Activated CD4-positive, alpha-beta T cell treated with anti-CD3 and anti-CD28 coated beads, Interleukin-2, amount 50 U/mL, for 24 hours (primary cell): ENCODE data around the gene AKR1E2.

Experiments used
- DNase-seq, 2 donors: peaks; one replicate each; pipeline ENCODE4 v3.0.0-alpha.2; 2020; ENCODE audit warnings: low read depth in 1 of 2, low spot score in 1 of 2

The AKR1E2 gene

GRCh38 chr10:4825868-4826791, at the start of gene AKR1E2:
TSS of gene AKR1E2 (plus strand) at chr10:4826207. CDS start at chr10:4826325, 118 bp downstream.
- DNase-seq = peak; percentile 43 to 89

- DNase-seq = no peak
These were observed 49.8 kb upstream of the AKR1E2 start for GRCh38 chr10:4776234-4776638.

DNA sequence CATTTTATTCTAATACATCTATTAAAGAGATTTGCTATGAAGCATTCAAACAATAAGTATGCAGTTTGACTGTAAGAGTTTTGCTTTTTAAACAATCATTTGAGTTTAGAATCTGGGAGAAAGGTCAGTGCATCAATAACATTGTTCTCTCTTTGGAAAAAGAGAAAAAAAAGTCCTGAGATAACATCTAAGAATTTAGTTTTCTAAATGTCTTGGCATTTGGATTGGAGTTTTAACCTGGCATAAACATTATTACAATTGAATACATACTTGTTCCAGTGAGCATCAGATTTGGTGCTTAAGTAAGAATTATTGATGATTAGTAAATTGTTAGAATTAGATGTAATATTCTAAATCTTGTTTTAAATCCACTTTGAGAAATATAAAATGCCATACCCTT, 47.2 kb upstream of the AKR1E2 start:
- DNase-seq = no peak

- DNase-seq = no peak
These were observed 45.9 kb upstream of the AKR1E2 start for GRCh38 chr10:4780091-4780490.

DNA sequence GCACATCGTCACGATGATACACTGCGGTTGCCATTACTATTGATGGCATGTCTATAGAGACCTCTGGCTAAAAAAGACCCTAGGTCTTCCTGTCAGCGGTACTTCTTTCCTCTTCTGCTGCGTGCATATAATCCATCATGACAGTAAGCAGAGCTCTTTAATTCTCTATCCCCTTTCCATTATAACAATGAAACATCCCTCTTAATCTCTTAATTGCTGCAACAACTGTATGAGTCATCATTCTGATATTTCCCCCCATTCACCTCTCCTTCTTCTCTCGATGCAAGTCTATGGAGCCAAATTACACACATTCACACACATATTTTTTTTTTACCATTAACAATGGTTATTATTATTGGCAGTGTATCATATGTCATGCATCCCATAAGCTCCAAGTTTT, 45.2 kb upstream of the AKR1E2 start:
- DNase-seq = no peak

DNA sequence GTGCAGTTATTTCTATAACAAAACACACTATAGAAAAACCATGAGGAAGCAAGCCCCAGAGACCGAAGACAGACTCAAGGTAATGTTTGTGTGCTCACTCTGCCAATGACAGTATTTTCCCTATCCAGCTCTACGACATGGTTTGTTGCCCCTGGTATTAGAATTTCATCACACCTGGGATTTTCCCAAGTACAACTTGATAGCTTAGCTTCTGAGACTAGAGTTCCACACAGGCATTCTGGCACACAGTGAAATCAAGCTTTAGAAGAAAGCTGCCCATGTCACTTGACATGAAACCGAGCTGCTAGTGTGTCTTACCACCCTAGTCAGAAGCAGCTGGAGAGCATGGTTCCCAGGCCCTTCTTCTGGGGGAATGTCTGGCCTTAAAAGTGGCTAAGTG, 44.1 kb upstream of the AKR1E2 start:
- no peak for DNase-seq

DNA sequence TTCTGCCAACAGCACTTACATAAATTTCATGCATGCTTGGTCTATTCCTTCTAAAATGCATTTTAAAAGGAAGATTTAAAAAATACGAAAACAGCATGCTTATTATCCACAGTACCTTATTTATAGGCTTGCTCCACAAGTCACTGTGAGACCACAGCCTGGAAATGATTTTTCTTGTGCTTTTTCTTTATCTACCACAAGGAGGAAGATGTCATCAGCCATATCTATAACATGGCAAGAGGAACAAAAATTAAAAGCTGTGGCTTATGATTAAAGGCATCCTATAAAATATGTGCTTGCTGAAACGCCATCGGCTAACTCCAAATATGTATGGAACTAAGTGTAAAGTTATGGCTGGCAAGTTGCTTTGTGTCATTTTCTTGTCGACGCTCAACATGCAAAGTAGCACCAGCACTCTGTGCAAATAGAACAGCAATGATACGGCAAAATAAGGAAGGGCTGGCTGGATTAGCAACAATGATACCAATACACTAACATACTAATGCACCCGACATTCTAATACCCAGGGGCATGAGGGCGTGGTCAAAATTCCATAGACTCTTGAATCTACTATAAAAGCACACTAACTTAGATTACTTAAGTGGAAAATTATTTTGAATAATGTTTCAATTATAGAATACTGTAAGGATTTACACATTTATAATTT, 41.2 kb upstream of the AKR1E2 start:
- no peak for DNase-seq

DNA sequence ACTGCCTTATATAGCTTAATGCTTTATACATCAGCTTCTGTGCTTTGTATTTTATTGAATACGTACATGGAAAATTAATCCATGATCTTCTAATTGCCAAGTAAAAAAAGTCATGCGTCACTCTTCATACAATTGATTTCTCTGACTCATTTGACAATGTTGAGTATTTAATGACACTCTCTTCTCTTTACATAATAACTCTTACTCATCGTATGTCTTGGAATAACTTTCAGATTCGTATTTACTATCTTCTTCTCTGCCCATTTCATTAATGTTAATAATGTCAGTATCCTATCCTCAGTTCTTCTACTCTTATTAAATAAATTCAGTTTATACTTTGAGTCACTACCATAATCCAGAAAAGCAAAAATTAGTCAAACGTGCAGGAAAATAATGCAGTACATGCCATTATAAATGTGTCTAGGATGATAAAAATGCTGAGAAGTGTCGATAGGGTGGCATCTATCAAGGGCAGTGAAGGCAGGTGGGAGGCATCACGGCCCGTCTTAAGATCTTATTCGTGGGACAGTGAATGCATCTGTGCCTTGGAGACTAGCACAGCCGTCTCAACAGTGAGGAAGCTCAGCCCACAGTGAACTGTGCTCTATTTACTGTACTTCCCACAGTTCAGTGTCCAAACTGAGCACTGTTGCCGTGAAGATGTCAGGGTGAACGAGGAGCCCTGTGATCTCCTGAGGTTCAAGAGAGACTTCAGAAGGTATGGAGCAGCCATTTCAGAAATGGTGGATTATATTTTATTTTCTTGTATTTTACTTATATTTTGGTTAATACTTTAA, 39.8 kb upstream of the AKR1E2 start:
- DNase-seq = no peak

DNA sequence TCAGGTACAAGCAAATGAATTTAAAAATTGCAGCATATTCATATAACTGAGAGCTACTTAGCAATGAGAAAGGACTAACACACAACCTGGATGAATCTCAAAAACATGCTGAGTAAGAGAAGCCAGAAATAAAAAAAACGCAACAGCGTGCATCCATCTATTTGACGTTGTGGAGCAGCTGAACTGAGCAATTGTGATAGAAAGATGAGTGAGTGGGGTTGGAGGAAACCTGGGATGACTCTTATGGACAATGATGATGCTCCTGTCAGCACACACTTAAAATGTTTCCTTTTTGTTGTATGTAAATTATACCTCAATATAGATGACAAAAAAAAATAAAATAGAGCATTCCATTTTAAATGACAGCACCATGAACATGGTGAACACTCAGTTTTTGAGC, 36.0 kb upstream of the AKR1E2 start:
- DNase-seq = no peak

GRCh38 chr10:4790922-4791321, 35.1 kb upstream of the AKR1E2 start:
- DNase-seq = no peak

DNA sequence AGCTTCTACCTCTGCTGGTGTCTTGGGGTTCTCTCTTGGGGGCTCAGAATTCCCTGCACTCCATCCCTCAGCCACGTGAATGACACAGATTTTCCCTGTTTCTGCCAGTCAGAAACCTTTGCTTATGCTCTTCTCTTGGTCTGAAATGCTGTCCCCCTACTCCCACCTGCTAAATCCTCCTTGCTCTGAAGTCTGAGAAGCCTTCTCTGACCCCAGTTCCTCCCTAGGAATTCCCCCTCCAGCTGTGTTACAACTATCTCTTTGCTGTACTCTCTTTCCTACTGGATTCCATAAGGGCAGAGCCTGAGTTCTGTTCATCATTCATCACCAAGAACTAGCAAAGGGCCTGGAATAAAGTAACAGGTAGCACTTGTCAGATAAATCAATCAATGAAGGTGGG, 33.6 kb upstream of the AKR1E2 start:
- DNase-seq = no peak

- DNase-seq = no peak
These were observed 24.6 kb upstream of the AKR1E2 start for GRCh38 chr10:4801405-4801804.

DNA sequence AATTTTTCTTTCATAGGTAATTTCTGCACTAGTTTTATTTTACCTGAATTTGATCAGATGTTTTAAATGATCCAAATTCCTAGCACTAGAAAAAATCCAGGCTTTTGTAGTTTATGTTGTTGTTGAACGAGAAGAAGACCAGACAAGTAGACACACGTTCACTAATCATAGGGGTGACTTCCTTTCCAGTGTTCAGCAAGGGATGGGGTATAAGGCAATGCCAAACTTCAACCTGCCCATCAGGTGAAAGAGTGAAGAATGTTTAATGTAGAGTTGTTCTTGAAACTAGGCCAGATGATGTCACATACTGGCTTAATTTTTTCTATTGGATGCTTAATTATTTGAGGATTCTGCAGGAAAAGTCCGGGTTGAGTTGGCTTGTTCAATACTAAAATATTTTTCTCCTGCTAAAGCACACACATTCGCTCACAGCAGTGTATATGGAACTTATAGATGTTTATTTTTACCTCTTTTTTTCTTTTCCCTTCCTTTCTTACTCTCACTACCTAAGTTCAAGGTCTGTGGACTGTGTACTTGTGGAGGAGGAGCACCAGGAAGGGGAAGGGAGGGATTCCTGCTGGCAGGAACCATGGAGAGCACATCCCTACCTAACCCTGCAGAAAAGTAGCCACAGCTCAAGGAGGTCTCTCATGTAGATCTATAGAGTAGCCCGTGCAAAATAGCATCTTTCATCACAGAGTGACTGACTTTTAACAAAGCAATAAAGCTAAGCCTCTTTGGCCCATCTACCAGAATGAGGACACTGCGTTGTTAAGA, 23.1 kb upstream of the AKR1E2 start:
- DNase-seq = no peak

GRCh38 chr10:4803822-4804221, 22.2 kb upstream of the AKR1E2 start:
- DNase-seq = no peak

DNA sequence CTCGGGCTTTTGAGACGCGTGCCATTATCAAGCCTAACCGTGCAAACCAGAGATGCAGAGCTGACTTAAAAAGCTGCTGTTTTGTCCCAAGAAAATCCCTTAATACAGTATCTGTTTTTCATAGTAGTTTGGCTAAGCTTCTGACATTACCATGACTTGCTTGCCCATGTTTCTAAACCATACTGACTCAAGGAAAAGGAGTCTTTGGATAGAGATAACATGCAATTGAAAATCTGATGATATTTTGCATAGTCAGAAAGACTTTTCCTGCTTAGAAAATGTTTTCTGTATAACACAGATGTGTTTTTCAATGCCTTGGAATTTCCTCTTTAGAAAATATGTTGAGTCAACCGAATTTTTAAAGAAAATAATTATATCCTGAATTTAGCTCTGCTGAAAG, 21.5 kb upstream of the AKR1E2 start:
- DNase-seq = no peak

DNA sequence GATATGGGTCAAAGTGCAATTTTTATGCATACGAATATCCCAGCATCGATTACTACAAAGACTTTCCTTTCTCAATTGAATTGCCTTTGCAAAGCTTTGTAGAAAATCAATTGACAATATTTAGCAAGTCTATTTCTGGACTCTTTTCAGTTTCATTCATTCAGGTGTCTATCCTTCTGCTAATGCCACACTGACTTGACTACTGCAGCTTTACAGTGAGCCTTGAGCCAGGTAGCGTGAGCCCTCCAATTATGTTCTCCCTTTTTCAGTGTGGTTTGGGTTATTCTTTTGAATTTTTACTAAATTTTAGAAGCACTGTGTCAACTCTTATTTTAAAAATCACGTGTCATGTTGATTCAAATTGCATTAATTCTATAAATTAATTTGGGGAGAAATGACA, 19.5 kb upstream of the AKR1E2 start:
- DNase-seq = no peak

GRCh38 chr10:4807761-4808507, 18.1 kb upstream of the AKR1E2 start:
- no peak for DNase-seq

DNA sequence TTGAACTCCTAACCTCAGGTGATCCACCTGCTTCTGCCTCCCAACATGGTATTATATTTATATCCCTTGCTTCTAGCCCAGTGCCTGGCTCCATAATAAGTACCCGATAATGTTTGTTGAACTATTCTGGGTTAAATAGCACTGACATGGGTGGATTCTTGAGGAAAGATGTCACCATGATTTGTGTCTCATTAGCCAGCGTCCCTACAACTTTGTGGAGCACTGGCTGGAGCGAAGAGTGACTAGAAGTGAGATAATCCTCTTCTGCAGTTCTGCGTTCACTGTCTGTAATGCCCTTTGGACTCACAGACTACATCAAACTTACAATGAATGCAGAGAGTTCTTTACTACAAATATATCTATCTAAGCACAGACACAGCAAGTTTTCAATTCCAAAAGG, 16.9 kb upstream of the AKR1E2 start:
- DNase-seq = no peak

GRCh38 chr10:4810092-4810491, 15.9 kb upstream of the AKR1E2 start:
- no peak for DNase-seq

DNA sequence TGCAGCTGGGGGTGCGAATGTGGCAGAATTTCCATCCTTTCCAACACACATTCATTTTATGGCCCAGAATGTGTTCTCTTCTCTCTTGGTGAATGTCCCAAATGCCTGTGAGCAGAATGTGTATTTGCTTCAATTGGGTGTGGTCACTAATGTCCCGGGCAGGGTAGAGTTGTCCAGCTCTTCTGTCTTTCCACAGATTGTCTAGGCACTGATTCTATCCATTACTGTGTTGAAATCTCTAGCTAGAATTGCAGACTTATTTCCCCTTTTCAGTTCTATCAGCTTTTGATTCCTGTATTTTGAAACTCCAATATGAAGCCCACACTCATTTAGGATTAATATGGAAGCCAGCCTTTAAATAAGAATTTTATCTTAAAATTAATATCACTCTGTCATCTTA, 14.0 kb upstream of the AKR1E2 start:
- no peak for DNase-seq
